Measurements from ENCODE around the gene CYB561D1. TPM values are rescaled to one million over a fixed set of nuclear protein-coding genes. Genes with fewer than 3 reads are reported as not detected.

The CYB561D1 gene
- total and polyA plus RNA-seq, 2 of the 8 experiments (the other 6 are each of a cell fraction or from before 2014, with no cell fraction given): 3.6 to 3.8 TPM

DNA sequence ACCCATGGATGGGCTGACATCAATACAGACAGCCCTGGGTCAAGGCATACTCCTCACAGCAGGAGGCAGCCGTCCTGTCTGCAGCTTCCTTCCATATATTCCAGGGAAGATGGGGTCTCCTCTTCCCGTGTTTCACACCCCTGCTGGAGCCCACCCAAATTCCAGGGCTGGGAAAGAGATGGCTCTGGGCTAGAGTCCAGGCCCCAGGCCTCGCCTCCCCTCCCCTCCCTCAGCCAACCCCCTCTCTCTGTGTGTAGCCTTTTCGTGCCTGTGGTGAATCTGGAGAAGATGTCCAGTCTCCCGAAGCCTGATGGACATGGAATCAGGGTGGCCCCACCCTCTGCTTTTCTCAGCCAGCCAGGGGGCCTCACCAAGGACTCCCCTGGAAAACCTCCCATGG is 6.6 kb upstream of the CYB561D1 start:
- no peak overlapping the region for H3K56ac ChIP-seq (replicated peaks; ENCODE audit: insufficient read length, low read depth, low read length)
- no peak overlapping the region for H3K14ac ChIP-seq (ENCODE audit: insufficient read length)
- FAIRE-seq: no peak
- no peaks in the 10 kb centered on the region; a peak in 1 of 8 replicates for H3K36me3 ChIP-seq (ENCODE audit: control insufficient read depth in 2 of 4, insufficient read depth in 4 of 4, low read length in 3 of 4)
- no peaks in the 10 kb centered on the region; the same call in 1 of the 2 replicates for H3K79me1 ChIP-seq (ENCODE audit: low read depth, low read length)
- H4K20me1 ChIP-seq (replicated peaks in 1 of 2; ENCODE audit: control insufficient read depth in 1 of 2, insufficient read depth in 2 of 2, low read length in 2 of 2): no peaks in the 10 kb centered on the region
- WGBS, 2 experiments (ENCODE audit: extremely low coverage in 1 of 2, insufficient coverage in 1 of 2, insufficient read length in 1 of 2, insufficient replicate concordance in 2 of 2, low coverage in 1 of 2, low lambda C conversion rate in 2 of 2, missing lambda C conversion rate in 1 of 2): 77% methylated on average over 3 of the region's 5 CpGs; no CpG with 5 or more reads in 1 of the 2 experiments
- H4K5ac ChIP-seq (ENCODE audit: insufficient read length, low read depth, low read length): no peak overlapping the region
- ChIA-PET POLR2A (ENCODE audit: partially characterized antibody) (interaction anchor here (0.6 to 1.6 kb wide), 3 partner anchors 61 to 429 kb away, joined by 3 to 4 read pairs (median 3); partner anchors contain the start of gene GNAI3), CTCF (ENCODE audit: partially characterized antibody) (interaction anchor here (8.8 to 43.7 kb wide), 3 partner anchors 8 to 47 kb away, joined by 95 to 1755 read pairs (median 666); partner anchors contain the start of genes AMIGO1, ATXN7L2 and GPR61)
- no peak overlapping the region for H3K4ac ChIP-seq (replicated peaks; ENCODE audit: insufficient read length, low read depth, low read length)
- no peak overlapping the region for H2AK5ac ChIP-seq (ENCODE audit: low read depth, low read length)
- H3K9ac ChIP-seq (replicated peaks in 1 of 4; ENCODE audit: extremely low read depth in 1 of 4, low read depth in 3 of 4, low read length in 3 of 4): no peak overlapping the region
- H3K23me2 ChIP-seq (ENCODE audit: low read depth, low read length): peaks cover 16% of the 10 kb centered on the region
- H2BK20ac ChIP-seq (ENCODE audit: low read length): no peak overlapping the region
- TF ChIP-seq KDM1A (IDR thresholded peaks at IDR 0.05; ENCODE audit: borderline replicate concordance, low read length): no peak
- no peak for TF ChIP-seq POLR2AphosphoS5 (IDR thresholded peaks at IDR 0.05; ENCODE audit: low read depth, low read length)
- TF ChIP-seq CREB1 (IDR thresholded peaks at IDR 0.05): no peak
- no peak for TF ChIP-seq SP1 (IDR thresholded peaks at IDR 0.05; ENCODE audit: low read depth, low read length)
- TF ChIP-seq, protein P1, sequence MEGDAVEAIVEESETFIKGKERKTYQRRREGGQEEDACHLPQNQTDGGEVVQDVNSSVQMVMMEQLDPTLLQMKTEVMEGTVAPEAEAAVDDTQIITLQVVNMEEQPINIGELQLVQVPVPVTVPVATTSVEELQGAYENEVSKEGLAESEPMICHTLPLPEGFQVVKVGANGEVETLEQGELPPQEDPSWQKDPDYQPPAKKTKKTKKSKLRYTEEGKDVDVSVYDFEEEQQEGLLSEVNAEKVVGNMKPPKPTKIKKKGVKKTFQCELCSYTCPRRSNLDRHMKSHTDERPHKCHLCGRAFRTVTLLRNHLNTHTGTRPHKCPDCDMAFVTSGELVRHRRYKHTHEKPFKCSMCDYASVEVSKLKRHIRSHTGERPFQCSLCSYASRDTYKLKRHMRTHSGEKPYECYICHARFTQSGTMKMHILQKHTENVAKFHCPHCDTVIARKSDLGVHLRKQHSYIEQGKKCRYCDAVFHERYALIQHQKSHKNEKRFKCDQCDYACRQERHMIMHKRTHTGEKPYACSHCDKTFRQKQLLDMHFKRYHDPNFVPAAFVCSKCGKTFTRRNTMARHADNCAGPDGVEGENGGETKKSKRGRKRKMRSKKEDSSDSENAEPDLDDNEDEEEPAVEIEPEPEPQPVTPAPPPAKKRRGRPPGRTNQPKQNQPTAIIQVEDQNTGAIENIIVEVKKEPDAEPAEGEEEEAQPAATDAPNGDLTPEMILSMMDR (IDR thresholded peaks at IDR 0.05; ENCODE audit: control extremely low read depth in 1 of 3, insufficient read depth in 1 of 3, low read depth in 1 of 3, low read length in 3 of 3): no peak
- TF ChIP-seq JUN (IDR thresholded peaks at IDR 0.05; ENCODE audit: low read depth, low read length): no peak
- TF ChIP-seq BACH1 (IDR thresholded peaks at IDR 0.05; ENCODE audit: low read length): no peak
- TF ChIP-seq E2F6 (IDR thresholded peaks at IDR 0.05): no peak
- no peak for DNase-seq (ENCODE audit: low read depth in 1 of 2, low spot score in 2 of 2)
- no peak overlapping the region for H2BK120ac ChIP-seq (replicated peaks; ENCODE audit: low read depth, low read length)
- no peak overlapping the region for H3K27ac ChIP-seq (ENCODE audit: low read depth, low read length)
- H3K4me1 ChIP-seq (replicated peaks in 1 of 4; ENCODE audit: control insufficient read depth in 3 of 4, insufficient read depth in 4 of 4, low read length in 3 of 4): peaks cover 0 to 9% (median 2%) of the 10 kb centered on the region in 4 experiments; a peak in 3 of 7 replicates
- no peak overlapping the region for H3K4me2 ChIP-seq (ENCODE audit: insufficient read depth in 1 of 2, low read depth in 2 of 2, low read length in 2 of 2)
- no peak overlapping the region; the same call in 1 of the 2 replicates for H4K8ac ChIP-seq (ENCODE audit: extremely low read depth, insufficient read depth, low read length)
- H2BK5ac ChIP-seq (ENCODE audit: low read depth, low read length): no peak overlapping the region
- H2AFZ ChIP-seq (ENCODE audit: low read length): no peak overlapping the region
- H3K27me3 ChIP-seq (replicated peaks in 1 of 4; ENCODE audit: control insufficient read depth in 3 of 4, extremely low read depth in 1 of 4, insufficient read depth in 3 of 4, low read length in 3 of 4): no peaks in the 10 kb centered on the region
- H3K18ac ChIP-seq (ENCODE audit: extremely low read depth, low read length): no peak overlapping the region
- no peak overlapping the region for H3K23ac ChIP-seq (ENCODE audit: insufficient read length)
- no peak overlapping the region for H4K91ac ChIP-seq (replicated peaks; ENCODE audit: insufficient read length, low read length)
- no peaks in the 10 kb centered on the region for H3K9me3 ChIP-seq (ENCODE audit: insufficient read depth in 2 of 2, low read depth in 1 of 2, low read length in 1 of 2)
- no peak overlapping the region for H3K4me3 ChIP-seq (ENCODE audit: extremely low read depth in 1 of 4, insufficient read depth in 2 of 4, low read depth in 3 of 4, low read length in 4 of 4)
- H3K79me2 ChIP-seq (ENCODE audit: control insufficient read depth in 1 of 2, insufficient read depth in 2 of 2, low read length in 2 of 2): no peaks in the 10 kb centered on the region
- no peak overlapping the region for H2BK12ac ChIP-seq (ENCODE audit: low read depth, low read length)
- H2BK15ac ChIP-seq (ENCODE audit: low read length): no peak overlapping the region

All from H1 (cell line).